ENCODE data around the gene STX4.

Gene STX4

DNA sequence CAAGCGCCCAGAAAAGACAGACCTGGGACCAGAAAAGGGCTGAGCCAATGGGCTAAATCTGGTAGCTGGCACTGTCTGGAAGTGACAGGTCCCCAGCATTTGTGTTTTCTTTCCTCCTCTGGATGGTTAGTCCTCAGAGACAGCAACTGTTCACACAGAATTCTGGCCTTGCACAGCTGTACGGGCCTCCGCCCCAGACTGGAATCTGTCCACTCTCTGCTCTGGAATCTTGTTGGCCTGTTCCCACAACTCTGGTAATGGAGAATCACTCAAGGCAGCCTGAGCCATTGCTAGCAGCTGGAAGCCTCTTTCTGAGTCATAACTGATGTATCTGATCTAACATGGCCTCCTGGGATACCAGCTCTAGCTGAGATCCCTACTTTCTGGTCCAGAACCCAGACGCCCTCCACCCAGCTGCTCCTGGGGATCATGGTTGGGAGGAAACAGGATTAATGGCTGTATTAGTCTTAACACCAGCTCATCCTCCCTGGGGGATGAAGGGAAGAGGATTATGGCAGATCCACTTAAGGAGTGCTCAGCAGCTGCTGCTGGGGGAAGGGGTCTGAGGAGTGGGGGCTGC lies 31.6 kb downstream of the STX4 start:
- no peak for DNase-seq (ENCODE audit: low read depth)

DNA sequence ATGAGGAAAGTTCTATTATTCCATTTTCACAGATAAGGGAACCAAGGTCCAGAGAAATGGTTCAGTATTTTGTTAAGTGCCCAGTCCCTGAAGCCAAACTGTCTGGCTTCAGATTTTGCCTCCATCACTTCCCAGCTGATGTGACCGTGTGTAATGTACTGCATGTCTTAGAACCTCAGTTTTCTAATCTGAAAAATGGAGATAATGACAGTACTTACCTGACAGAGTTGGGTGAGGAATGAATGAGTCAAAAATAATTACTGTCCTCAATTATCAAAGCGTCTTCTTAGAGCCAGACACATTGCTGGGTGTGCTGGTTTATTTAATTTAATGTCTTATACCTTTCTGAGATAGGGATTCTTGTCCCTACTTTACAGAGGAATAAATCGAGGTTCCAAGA lies 34.0 kb downstream of the STX4 start:
- DNase-seq (ENCODE audit: low read depth), result no peak

DNA sequence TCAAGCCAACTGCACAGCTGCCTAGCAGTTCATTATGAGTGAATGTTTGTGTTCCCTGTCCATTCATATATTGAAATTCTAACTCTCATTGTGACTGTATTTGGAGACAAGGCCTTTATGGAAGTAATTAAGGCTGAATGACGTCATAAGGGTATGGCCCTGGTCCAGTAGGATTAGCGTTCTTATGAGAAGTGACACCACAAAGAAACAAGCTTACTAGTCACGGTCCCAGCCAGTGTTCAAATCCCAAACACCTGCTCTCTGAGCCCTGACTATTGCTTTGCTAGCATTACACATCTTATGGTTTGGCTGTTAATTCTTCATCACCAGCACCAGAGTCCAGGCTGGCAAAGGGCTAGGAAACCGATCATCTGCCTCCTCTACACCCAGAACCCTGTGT lies 38.5 kb downstream of the STX4 start:
- DNase-seq (ENCODE audit: low read depth), result no peak

DNA sequence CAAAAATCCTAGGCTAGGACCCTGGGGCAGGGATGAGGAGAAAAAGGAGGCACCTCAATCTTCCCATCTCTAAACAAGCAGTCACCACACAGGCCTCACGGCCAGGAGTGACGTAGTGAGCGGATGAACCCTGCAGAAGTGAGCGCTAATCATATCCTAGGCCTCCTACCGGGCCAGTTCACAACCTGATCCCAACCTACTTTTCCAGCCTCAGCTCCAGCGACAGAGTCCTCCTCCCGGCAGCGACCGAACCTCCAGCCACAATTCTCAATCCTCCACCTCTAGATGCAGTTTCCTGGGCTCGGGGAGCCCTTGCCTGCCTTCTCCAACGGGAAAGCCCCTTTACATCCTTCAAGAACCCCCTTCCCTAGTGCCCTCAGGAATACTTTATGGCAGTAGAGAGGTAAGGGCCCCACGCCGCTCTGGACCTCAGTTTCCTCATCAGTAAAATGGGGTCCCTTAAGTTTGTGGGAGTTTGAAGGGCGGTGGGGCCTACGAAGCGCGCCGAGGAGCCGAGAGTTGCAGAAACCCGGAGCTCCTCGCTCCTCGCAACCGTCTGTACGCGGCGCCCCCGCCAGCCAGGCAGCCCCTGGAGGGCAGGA lies 39.3 kb downstream of the STX4 start:
- DNase-seq (ENCODE audit: low read depth), result no peak

DNA sequence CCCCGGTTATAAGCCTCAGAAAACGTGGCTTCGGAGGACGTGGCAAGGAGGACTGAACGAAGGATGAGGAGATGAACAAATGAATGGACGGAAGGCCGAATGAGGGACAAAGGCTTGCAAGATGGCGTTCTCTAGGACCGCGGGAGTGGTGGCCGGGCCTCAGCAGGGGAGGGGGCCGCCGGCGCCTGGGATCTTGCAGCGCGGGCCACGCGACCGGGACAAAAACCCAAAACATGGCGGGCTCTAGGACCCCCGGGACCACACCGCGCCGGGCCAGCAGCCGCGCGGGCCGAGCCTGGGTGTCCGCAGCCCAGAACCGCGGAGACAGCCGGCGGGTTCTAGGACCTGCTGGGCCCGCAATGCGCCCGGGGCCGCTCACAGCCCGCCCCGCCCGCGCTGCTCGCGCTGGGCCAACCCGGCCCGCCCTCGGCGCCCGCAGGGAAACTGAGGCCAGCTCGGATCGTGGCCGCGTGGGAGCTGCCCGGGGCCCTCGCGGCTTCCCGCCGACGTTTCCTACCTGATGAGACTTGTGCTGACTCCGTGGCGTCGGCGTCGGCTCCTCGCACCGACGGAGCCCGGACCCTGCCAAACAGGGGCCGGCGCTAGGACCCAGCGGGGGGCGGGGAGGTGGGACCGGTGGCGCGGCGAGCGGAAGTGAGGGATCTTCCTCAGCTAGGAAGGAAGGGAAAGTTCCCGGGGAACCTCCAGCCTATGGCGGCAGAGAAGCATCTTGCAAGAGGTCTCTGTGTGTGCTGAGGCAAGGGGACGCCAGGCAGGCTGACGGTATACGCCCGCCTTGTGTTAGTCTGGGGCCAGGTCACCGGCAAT lies 40.0 kb downstream of the STX4 start:
- DNase-seq (ENCODE audit: low read depth), result peak; percentile 85

DNA sequence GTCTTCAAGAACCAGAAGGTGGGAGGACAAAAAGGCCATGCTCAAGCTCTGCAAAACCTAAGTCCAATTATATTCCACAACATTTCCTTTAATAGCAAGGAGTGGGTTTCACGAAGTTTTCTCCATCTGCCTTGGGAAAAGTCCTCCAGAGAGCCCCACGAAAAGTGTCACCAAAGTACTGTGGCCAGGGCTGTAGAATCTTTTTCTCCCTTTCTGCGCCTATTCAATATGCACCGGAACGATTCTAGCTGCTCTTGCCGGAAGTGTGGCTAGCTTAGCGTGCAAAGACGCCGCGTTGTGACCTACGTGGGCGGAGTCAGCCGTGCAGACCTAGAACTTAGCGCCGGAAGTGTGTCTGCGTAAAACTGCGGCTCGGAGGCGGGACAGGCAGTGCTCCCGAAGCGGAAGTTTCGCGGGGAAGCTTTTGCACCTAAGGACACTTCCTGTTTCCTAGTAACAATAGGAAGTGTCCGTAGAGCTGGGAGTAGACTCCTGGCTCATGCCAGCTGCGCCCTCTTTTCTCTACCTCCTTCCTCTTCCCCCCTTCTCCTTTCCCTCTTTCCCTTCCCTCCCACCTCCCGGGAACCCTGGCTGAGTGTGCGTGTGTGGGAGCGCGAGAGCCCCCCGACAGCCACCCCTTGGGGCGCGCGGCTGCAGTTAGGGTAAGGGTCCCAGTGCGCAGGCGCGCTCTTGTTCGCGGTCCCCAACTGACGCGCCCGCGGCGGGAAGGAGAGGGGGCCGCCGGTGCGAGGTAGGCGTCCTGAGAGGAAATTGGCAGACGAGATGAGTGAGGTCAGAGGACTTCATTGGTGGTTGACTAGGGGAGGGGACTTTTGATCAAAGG lies 40.8 kb downstream of the STX4 start, which contains the start of the genes ZNF646 and ZNF668:
TSS of gene ZNF646 (plus strand) at position 453 of the 844 bp plus-strand sequence. CDS start 1,903 bp downstream, outside the sequence.
TSS of gene ZNF668 (minus strand) at position 271 of the 844 bp plus-strand sequence. CDS start 9,781 bp downstream, outside the sequence.
- peak; percentile 95 for DNase-seq (ENCODE audit: low read depth)

DNA sequence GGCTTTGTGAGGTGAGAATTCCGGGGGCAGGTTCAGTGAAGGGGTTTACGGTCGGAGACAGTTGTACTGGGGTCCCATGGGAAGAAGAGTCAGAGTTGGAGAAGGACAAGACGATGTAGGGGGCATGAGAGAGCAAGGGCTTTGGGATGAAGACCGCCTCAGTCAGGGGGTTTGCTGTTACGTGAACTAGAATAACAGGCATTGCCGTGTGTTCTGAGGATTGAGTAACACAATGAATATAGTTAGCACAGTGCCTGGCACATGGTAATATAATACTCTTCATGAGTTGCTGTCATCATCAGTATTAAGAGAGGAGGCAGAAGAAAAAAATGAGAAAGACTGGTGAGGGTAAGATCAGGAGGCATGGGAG lies 41.4 kb downstream of the STX4 start:
- DNase-seq (ENCODE audit: low read depth), result no peak

DNA sequence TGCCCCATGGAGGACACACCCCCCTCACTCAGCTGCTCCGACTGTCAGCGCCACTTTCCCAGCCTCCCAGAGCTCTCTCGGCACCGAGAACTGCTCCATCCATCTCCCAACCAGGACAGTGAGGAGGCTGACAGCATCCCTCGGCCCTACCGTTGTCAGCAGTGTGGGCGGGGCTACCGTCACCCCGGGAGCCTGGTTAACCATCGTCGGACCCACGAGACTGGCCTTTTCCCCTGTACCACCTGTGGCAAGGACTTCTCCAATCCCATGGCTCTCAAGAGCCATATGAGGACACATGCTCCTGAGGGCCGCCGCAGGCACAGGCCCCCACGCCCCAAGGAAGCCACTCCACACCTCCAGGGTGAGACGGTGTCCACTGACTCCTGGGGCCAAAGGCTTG lies 43.0 kb downstream of the STX4 start:
- DNase-seq (ENCODE audit: low read depth), result no peak

DNA sequence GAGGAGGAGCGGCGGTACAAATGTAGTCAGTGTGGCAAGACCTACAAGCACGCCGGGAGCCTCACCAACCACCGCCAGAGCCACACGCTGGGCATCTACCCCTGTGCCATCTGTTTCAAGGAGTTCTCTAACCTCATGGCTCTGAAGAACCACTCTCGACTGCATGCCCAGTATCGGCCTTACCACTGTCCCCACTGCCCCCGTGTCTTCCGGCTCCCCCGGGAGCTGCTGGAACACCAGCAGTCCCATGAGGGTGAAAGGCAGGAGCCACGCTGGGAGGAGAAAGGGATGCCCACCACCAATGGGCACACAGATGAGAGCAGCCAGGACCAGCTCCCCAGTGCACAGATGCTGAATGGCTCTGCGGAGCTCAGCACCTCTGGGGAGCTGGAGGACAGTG lies 43.7 kb downstream of the STX4 start:
- DNase-seq (ENCODE audit: low read depth), result no peak

DNA sequence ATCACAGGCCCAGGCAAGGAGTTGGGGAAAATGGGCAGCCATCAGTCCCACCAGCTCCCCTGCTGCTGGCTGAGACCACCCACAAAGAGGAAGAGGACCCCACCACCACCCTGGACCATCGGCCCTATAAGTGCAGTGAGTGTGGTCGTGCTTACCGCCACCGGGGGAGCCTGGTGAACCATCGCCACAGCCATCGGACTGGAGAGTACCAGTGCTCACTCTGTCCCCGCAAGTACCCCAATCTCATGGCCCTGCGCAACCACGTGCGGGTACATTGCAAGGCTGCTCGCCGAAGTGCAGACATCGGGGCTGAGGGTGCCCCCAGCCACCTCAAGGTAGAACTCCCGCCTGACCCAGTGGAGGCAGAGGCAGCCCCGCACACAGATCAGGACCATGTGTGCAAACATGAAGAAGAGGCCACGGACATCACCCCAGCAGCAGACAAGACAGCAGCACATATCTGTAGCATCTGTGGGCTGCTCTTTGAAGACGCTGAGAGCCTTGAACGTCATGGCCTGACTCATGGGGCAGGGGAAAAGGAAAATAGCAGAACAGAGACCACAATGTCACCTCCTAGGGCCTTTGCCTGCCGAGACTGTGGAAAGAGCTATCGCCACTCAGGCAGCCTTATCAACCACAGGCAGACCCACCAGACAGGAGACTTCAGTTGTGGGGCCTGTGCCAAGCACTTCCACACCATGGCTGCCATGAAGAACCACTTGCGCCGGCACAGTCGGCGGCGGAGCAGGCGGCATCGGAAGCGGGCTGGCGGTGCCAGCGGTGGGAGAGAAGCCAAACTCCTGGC lies 44.4 kb downstream of the STX4 start:
- DNase-seq (ENCODE audit: low read depth), result no peak

DNA sequence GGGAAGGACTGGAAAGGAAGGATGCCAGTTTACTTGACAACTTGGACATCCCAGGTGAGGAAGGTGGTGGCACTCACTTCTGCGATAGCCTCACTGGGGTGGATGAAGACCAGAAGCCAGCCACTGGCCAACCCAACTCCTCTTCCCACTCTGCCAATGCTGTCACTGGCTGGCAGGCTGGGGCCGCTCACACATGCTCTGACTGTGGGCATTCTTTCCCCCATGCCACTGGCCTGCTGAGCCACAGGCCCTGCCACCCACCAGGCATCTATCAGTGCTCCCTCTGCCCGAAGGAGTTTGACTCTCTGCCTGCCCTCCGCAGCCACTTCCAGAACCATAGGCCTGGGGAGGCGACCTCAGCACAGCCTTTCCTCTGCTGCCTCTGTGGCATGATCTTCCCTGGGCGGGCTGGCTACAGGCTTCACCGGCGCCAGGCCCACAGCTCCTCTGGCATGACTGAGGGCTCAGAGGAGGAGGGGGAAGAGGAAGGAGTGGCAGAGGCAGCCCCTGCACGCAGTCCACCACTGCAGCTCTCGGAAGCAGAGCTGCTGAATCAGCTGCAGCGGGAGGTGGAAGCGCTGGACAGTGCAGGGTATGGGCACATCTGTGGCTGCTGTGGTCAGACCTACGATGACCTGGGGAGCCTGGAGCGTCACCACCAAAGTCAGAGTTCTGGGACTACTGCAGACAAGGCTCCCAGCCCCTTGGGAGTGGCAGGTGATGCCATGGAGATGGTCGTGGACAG lies 45.4 kb downstream of the STX4 start:
- no peak for DNase-seq (ENCODE audit: low read depth)

DNA sequence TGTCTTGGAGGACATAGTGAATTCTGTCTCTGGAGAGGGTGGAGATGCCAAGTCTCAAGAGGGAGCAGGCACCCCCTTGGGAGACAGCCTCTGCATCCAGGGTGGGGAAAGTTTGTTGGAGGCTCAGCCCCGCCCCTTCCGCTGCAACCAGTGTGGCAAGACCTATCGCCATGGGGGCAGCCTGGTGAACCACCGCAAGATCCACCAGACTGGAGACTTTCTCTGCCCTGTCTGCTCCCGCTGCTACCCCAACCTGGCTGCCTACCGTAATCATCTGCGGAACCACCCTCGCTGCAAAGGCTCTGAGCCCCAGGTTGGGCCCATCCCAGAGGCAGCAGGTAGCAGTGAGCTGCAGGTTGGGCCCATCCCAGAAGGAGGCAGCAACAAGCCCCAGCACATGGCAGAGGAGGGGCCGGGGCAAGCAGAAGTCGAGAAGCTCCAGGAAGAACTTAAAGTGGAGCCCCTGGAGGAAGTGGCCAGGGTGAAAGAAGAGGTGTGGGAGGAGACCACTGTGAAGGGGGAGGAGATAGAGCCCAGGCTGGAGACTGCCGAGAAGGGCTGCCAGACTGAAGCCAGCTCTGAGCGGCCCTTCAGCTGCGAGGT lies 46.1 kb downstream of the STX4 start:
- no peak for DNase-seq (ENCODE audit: low read depth)

DNA sequence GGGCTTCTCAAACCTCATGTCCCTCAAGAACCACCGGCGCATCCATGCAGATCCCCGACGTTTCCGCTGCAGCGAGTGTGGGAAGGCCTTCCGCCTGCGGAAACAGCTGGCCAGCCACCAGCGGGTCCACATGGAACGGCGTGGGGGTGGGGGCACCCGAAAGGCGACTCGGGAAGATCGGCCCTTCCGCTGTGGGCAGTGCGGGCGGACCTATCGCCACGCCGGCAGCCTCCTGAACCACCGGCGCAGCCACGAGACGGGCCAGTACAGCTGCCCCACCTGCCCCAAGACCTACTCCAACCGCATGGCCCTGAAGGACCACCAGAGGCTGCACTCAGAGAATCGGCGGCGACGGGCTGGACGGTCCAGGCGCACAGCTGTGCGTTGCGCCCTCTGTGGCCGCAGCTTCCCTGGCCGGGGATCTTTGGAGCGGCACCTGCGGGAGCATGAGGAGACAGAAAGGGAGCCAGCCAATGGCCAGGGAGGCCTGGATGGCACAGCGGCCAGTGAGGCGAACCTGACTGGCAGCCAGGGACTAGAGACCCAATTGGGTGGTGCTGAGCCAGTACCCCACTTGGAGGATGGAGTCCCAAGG lies 46.8 kb downstream of the STX4 start:
- no peak for DNase-seq (ENCODE audit: low read depth)

DNA sequence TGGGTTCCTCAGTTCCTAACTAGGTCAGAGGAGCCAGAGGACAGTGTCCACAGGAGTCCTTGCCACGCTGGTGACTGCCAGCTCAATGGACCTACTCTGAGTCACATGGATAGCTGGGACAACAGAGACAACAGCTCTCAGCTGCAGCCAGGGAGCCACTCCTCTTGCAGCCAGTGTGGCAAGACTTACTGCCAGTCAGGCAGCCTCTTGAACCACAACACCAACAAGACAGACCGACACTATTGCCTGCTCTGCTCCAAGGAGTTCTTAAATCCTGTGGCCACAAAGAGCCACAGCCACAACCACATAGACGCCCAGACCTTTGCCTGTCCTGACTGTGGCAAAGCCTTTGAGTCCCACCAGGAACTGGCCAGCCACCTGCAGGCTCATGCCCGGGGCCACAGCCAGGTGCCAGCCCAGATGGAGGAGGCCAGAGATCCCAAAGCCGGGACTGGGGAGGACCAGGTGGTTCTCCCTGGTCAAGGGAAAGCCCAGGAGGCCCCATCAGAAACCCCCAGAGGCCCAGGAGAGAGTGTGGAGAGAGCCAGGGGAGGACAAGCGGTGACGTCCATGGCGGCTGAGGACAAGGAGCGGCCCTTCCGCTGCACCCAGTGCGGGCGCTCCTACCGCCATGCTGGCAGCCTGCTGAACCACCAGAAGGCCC lies 47.5 kb downstream of the STX4 start:
- no peak for DNase-seq (ENCODE audit: low read depth)

DNA sequence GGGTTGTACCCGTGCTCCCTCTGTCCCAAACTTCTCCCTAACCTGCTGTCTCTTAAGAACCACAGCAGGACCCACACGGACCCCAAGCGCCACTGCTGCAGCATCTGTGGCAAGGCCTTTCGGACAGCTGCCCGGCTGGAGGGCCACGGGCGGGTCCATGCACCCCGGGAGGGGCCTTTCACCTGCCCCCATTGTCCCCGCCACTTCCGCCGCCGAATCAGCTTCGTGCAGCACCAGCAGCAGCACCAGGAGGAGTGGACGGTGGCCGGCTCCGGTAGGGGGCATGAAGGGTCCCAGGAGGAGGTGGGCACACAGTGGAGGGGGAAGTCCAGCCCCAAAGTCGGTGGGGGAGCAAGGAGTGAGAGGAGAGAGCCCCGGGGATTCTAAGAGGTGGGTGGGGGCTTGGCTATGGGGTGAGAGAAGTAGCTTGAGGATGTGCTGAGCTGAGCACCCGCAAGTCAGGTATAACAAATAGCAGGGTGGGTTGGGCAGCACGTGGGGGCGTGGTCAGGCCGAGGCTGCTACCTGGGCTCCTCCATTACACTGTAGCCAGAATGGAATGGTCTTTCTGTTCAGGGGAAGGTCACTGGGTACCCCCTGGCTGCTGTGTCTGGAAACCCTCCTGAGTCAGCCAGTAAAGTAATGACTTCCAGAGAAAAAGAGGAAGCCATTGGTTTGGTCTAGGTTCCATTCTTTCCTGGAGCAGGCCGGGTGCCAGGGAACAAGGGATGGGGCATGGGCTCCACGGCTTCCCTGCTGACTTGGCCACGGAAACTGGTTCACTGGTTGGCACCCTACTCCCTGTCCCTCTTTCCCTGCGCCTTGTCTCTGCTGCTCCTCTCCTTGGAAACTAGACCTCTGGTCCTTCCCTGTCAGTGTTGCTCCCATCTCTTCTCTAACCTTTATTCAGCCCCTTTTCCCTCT lies 48.3 kb downstream of the STX4 start:
- DNase-seq (ENCODE audit: low read depth), result no peak

DNA sequence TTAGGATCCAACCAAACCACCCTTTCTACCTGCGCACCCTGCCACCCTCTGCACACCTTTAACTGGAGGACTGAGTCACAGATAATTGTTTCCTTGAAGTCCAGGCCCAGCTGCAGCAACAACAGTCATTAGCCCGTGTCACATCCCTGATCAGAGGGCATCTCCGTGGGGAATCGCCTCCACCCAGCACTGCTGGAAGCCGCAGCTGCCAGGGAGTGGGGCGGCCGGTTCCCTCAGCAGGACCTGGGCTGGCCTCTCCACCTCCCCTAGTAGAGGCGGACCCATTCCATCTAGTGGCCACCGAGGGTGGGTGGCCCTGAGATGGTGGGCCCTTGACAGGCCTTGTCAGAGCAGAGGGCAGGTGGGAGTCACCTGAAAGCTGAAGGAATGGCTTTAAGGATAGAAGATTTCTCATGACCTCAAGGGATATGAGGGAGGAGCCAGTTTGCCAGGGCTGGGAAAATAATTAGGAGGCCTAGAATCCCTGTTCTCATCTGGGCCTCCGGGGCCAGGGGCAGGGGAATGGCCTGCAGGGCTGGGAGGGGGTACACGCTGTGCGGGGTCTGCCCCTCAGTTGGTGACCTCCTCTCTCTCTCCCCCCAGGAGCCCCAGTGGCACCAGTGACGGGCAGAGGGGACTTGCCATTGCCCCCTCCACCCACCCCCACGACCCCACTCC lies 49.1 kb downstream of the STX4 start:
- DNase-seq (ENCODE audit: low read depth), result no peak

DNA sequence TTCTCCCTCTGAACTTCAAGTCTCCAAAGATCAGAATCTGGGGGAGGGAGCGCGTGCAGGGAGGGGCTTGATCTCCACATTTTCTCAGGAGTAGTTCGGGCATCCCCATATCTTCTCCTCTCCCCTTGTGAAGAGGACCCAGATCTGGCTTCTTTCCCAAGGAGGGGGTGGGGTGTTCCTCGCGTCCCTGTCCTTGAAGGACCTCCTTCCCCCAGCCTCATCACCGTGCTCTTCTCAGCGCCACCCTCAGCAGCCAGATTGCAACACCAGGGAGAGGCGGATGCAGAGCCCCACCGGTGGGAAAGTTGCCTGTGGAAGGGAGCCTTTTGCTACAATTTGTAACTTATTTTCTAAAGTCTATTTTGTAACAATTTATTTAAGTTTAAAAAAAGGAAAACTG lies 49.7 kb downstream of the STX4 start:
- DNase-seq (ENCODE audit: low read depth), result no peak

DNA sequence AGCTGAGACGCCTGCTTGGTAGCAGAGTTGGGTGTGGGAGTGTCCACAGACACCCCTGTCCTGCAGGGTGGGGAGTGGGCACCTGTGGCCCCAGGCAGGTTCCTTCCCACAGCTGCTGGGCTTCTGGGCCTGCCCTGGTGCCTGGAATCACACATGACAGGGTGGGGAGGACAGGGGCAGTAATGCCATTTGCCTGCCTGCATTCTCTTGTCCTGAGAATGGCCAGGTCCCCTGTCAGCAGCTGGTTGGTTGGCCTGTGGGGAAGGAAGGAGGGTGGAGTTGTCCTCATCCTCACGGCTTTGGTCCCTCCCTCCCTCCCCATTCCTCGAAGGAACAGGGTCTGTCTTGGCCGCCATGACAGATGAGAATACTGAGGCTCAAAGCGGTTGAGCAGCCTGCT lies 50.2 kb downstream of the STX4 start:
- no peak for DNase-seq (ENCODE audit: low read depth)
